H9 (cell line): Measurements from ENCODE around the gene PHTF1. TPM values are rescaled to one million over a fixed set of nuclear protein-coding genes. Genes with fewer than 3 reads are reported as not detected.

Experiments used
- DNase-seq: peaks from one replicate; pipeline ENCODE4 v3.0.0-alpha.2; 2017
- H2AFZ ChIP-seq: one replicate; pipeline ENCODE4 v1.6.1; 2013; ENCODE audit warnings: mild to moderate bottlenecking, low read length, control low read depth, moderate library complexity
- H2AK5ac ChIP-seq: 2 replicates; pipeline ENCODE4 v1.6.1; 2013; ENCODE audit warnings: low read length, control low read depth, mixed read lengths; ENCODE audit not compliant: insufficient read length
- H2BK120ac ChIP-seq: one replicate; pipeline ENCODE4 v1.6.1; 2013; ENCODE audit warnings: low read depth, mild to moderate bottlenecking, low read length, control low read depth, inconsistent platforms; ENCODE audit not compliant: poor library complexity, severe bottlenecking
- H2BK12ac ChIP-seq: 2 replicates; pipeline ENCODE4 v1.6.1; 2013; ENCODE audit warnings: low read length, control low read depth, mixed read lengths, low read depth; ENCODE audit not compliant: insufficient read length
- H2BK15ac ChIP-seq: 2 replicates; pipeline ENCODE4 v1.6.1; 2013; ENCODE audit warnings: low read depth, low read length, control low read depth
- H2BK20ac ChIP-seq: one replicate; pipeline ENCODE4 v1.6.1; 2013; ENCODE audit warnings: low read depth, mild to moderate bottlenecking, low read length, control low read depth, inconsistent platforms; ENCODE audit not compliant: poor library complexity, severe bottlenecking
- H2BK5ac ChIP-seq: 2 replicates; pipeline ENCODE4 v1.6.1; 2013; ENCODE audit warnings: low read length, control low read depth, mixed read lengths; ENCODE audit not compliant: insufficient read length
- H3K14ac ChIP-seq: 2 replicates; pipeline ENCODE4 v1.6.1; 2013; ENCODE audit warnings: low read length, control low read depth; ENCODE audit not compliant: insufficient read depth
- H3K18ac ChIP-seq: 2 replicates; pipeline ENCODE4 v1.6.1; 2013; ENCODE audit warnings: low read depth, mild to moderate bottlenecking, mixed read lengths, low read length, control low read depth; ENCODE audit not compliant: insufficient read length
- H3K23ac ChIP-seq: 2 replicates; pipeline ENCODE4 v1.6.1; 2013; ENCODE audit warnings: low read length, control low read depth, mixed read lengths, low read depth; ENCODE audit not compliant: insufficient read length
- H3K23me2 ChIP-seq: 2 replicates; pipeline ENCODE4 v1.6.1; 2013; ENCODE audit warnings: low read depth, mild to moderate bottlenecking, mixed read lengths, low read length, control low read depth; ENCODE audit not compliant: insufficient read length, poor library complexity, severe bottlenecking
- H3K27ac ChIP-seq: 2 replicates; pipeline ENCODE4 v1.5.1; 2013; ENCODE audit warnings: low read length, control low read depth, mixed read lengths, low read depth; ENCODE audit not compliant: insufficient read length
- H3K27me3 ChIP-seq: 2 replicates; pipeline ENCODE4 v1.6.1; 2013; ENCODE audit warnings: low read length, control low read depth, inconsistent platforms; ENCODE audit not compliant: insufficient read depth
- H3K4ac ChIP-seq: 2 replicates; pipeline ENCODE4 v1.6.1; 2013; ENCODE audit warnings: low read depth, mild to moderate bottlenecking, control low read depth, inconsistent platforms, low read length, moderate library complexity
- H3K4me1 ChIP-seq: 2 replicates; pipeline ENCODE4 v1.6.1; 2013; ENCODE audit warnings: low read length, control low read depth, inconsistent platforms; ENCODE audit not compliant: insufficient read depth
- H3K4me2 ChIP-seq: 2 replicates; pipeline ENCODE4 v1.6.1; 2013; ENCODE audit warnings: low read length, control low read depth, mixed read lengths; ENCODE audit not compliant: insufficient read length, insufficient read depth
- H3K56ac ChIP-seq: 2 replicates; pipeline ENCODE4 v1.6.1; 2013; ENCODE audit warnings: low read depth, mild to moderate bottlenecking, mixed read lengths, low read length, control low read depth; ENCODE audit not compliant: insufficient read length
- H3K79me1 ChIP-seq: 2 replicates; pipeline ENCODE4 v1.6.1; 2013; ENCODE audit warnings: low read depth, mild to moderate bottlenecking, moderate library complexity, low read length, control low read depth, inconsistent platforms; ENCODE audit not compliant: insufficient read depth, poor library complexity, severe bottlenecking
- H3K79me2 ChIP-seq: 2 replicates; pipeline ENCODE4 v1.6.1; 2013; ENCODE audit warnings: low read length, control low read depth, inconsistent platforms; ENCODE audit not compliant: insufficient read depth
- H3K9ac ChIP-seq: 2 replicates; pipeline ENCODE4 v1.6.1; 2013; ENCODE audit warnings: low read length, control low read depth, mixed read lengths; ENCODE audit not compliant: insufficient read length; ENCODE audit errors: extremely low read depth
- H3K9me3 ChIP-seq: one replicate; pipeline ENCODE4 v1.6.1; 2013; ENCODE audit warnings: low read depth, low read length, inconsistent platforms; ENCODE audit not compliant: control insufficient read depth
- H3T11ph ChIP-seq: one replicate; pipeline ENCODE4 v1.6.1; 2013; ENCODE audit warnings: mild to moderate bottlenecking, low read length, control low read depth, inconsistent platforms
- H4K20me1 ChIP-seq: one replicate; pipeline ENCODE4 v1.6.1; 2013; ENCODE audit not compliant: control insufficient read depth, insufficient read length, insufficient read depth
- H4K5ac ChIP-seq: 2 replicates; pipeline ENCODE4 v1.6.1; 2013; ENCODE audit warnings: low read depth, mild to moderate bottlenecking, mixed read lengths, low read length, control low read depth; ENCODE audit not compliant: insufficient read length
- H4K8ac ChIP-seq: replicated peaks from 2 replicates; pipeline ENCODE4 v1.6.1; 2013; ENCODE audit warnings: low read length, control low read depth, mixed read lengths, low read depth; ENCODE audit not compliant: insufficient read length
- H4K91ac ChIP-seq: 2 replicates; pipeline ENCODE4 v1.6.1; 2013; ENCODE audit warnings: low read depth, mild to moderate bottlenecking, moderate library complexity, mixed read lengths, low read length, control low read depth; ENCODE audit not compliant: insufficient read length
- H3K27ac Mint-ChIP-seq, 3 experiments: 2 replicates in 2 of 3; 3 replicates in 1 of 3; pipeline ENCODE4 v1.8.0; 2020 to 2021; ENCODE audit warnings: mixed read lengths in 3 of 3, mild to moderate bottlenecking in 1 of 3, moderate library complexity in 1 of 3
- H3K27me3 Mint-ChIP-seq: 2 replicates; pipeline ENCODE4 v1.8.0; 2021; ENCODE audit warnings: low read depth, mild to moderate bottlenecking, moderate library complexity, mixed read lengths
- H3K36me3 Mint-ChIP-seq, 3 experiments: 2 replicates in 2 of 3; 3 replicates in 1 of 3; pipeline ENCODE4 v1.8.0; 2020 to 2021; ENCODE audit warnings: low read depth in 3 of 3, mixed read lengths in 3 of 3; ENCODE audit not compliant: insufficient read depth in 1 of 3
- H3K4me1 Mint-ChIP-seq, 2 experiments: 2 replicates each; pipeline ENCODE4 v1.8.0; 2020; ENCODE audit warnings: mixed read lengths in 2 of 2
- H3K4me3 Mint-ChIP-seq, 2 experiments: 2 replicates in 1 of 2; 3 replicates in 1 of 2; pipeline ENCODE4 v1.8.0; 2020 to 2021; ENCODE audit warnings: mild to moderate bottlenecking in 2 of 2, mixed read lengths in 2 of 2, moderate library complexity in 1 of 2
- H3K9me3 Mint-ChIP-seq, 2 experiments: 2 replicates in 1 of 2; 3 replicates in 1 of 2; pipeline ENCODE4 v1.8.0; 2020; ENCODE audit warnings: mild to moderate bottlenecking in 2 of 2, mixed read lengths in 2 of 2, moderate library complexity in 1 of 2
- WGBS: extraction: QIAGEN DNeasy Blood & Tissue Kit; methylation state at CpG from one replicate; pipeline ENCODE4 v1.1.7; 2013; ENCODE audit warnings: missing lambda C conversion rate, low lambda C conversion rate, mixed read lengths; ENCODE audit not compliant: insufficient read length; ENCODE audit errors: extremely low coverage; 5-methylcytosine and 5-hydroxymethylcytosine counted together
- total RNA-seq: library from RNA; stranded (reverse); gene quantifications from 2 replicates; pipeline ENCODE4 v1.2.1, GENCODE V29; 2021
- TF ChIP-seq, protein P1 (sequence below): fragments of 200-600 bp; sonication (generic); conservative IDR thresholded peaks from 3 replicates; pipeline ENCODE4 v1.8.0; 2021; ENCODE audit warnings: antibody characterized with exemption, mild to moderate bottlenecking

PHTF1 gene
- total RNA-seq, 1 experiment from 2014 or later = 28.4 TPM

DNA sequence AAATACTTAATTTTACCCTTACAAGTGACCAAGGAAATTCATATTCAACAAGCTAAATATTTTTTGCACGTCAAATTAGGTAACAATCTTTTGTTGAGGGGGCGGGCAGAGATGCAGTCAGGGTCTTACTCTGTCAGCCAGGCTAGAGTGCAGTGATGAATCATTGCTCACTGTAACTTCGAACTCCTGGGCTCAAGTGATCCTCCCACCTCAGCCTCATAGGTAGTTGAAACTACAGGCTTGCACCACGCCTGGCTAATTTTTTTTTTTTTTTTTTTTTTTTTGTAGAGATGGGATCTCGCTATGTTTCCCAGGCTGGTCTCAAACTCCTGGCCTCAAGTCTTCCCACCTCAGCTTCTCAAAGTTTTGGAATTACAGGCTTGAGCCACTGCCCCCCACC, 26.5 kb downstream of the PHTF1 start:
- H3K18ac ChIP-seq = no peak overlapping the region
- no peak overlapping the region for H3K9ac ChIP-seq
- no peaks in the 10 kb centered on the region for H3K79me1 ChIP-seq
- H2BK12ac ChIP-seq = no peak overlapping the region
- no peak overlapping the region for H3K4me3 Mint-ChIP-seq
- no peak overlapping the region for H4K91ac ChIP-seq
- H3K56ac ChIP-seq = no peak overlapping the region
- no peak overlapping the region for H2BK15ac ChIP-seq
- H3K79me2 ChIP-seq = no peaks in the 10 kb centered on the region
- TF ChIP-seq, protein P1, sequence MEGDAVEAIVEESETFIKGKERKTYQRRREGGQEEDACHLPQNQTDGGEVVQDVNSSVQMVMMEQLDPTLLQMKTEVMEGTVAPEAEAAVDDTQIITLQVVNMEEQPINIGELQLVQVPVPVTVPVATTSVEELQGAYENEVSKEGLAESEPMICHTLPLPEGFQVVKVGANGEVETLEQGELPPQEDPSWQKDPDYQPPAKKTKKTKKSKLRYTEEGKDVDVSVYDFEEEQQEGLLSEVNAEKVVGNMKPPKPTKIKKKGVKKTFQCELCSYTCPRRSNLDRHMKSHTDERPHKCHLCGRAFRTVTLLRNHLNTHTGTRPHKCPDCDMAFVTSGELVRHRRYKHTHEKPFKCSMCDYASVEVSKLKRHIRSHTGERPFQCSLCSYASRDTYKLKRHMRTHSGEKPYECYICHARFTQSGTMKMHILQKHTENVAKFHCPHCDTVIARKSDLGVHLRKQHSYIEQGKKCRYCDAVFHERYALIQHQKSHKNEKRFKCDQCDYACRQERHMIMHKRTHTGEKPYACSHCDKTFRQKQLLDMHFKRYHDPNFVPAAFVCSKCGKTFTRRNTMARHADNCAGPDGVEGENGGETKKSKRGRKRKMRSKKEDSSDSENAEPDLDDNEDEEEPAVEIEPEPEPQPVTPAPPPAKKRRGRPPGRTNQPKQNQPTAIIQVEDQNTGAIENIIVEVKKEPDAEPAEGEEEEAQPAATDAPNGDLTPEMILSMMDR = no peak
- no peaks in the 10 kb centered on the region for H3K23me2 ChIP-seq
- no peak overlapping the region for H3K23ac ChIP-seq
- no peak overlapping the region for H3K27ac ChIP-seq
- H2AFZ ChIP-seq = no peak overlapping the region
- no peak overlapping the region for H2BK120ac ChIP-seq
- H3K14ac ChIP-seq = no peak overlapping the region
- no peak overlapping the region for H3T11ph ChIP-seq
- H4K5ac ChIP-seq = no peak overlapping the region
- H2BK5ac ChIP-seq = no peak overlapping the region
- no peaks in the 10 kb centered on the region for H3K4me1 ChIP-seq
- no peak overlapping the region for H2AK5ac ChIP-seq
- no peak overlapping the region for H3K4ac ChIP-seq
- H3K9me3 Mint-ChIP-seq = no peaks in the 10 kb centered on the region
- no CpG with 5 or more reads among the region's 5 CpGs for WGBS
- H3K9me3 ChIP-seq = no peaks in the 10 kb centered on the region
- H3K27me3 ChIP-seq = no peaks in the 10 kb centered on the region
- no peak overlapping the region for H2BK20ac ChIP-seq
- no peaks in the 10 kb centered on the region for H3K27me3 Mint-ChIP-seq
- H3K27ac Mint-ChIP-seq = no peak overlapping the region
- H3K4me1 Mint-ChIP-seq = no peaks in the 10 kb centered on the region
- no peaks in the 10 kb centered on the region for H4K20me1 ChIP-seq
- no peak overlapping the region for H3K4me2 ChIP-seq
- peaks cover 21 to 48% (median 45%) of the 10 kb centered on the region in 3 experiments for H3K36me3 Mint-ChIP-seq
- no peak overlapping the region for H4K8ac ChIP-seq
- DNase-seq = no peak
